ENCODE data around the gene TPI1. TPM values are rescaled to one million over a fixed set of nuclear protein-coding genes. Genes with fewer than 3 reads are reported as not detected.

Gene TPI1
- total and polyA plus RNA-seq, 2 of the 8 experiments (the other 6 are each of a cell fraction or from before 2014, with no cell fraction given) = 910 to 3,018 TPM

DNA sequence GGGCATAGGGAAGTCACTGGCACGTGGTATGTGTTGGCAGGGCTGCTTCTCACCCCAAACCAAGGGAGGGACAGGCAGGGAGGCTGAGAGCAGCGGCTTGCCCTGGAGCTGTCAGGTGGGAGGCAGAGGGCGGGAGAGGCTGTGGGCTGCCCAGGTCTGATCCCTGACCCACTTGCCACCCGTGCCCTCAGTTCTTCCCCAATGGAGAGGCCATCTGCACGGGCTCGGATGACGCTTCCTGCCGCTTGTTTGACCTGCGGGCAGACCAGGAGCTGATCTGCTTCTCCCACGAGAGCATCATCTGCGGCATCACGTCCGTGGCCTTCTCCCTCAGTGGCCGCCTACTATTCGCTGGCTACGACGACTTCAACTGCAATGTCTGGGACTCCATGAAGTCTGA, 21.9 kb upstream of the TPI1 start (continued):
- no peak for TF ChIP-seq CHD7 (IDR thresholded peaks at IDR 0.05; ENCODE audit: insufficient replicate concordance, low read length)

All from H1 (cell line).